HEK293T (cell line): ENCODE results near the gene FAM171A1.

Source experiments
- ARNT ChIP-seq: fragments of 450-650 bp; IDR thresholded peaks from 2 replicates; pipeline ENCODE4 v1.6.1; 2017; ENCODE audit warnings: mild to moderate bottlenecking
- BHLHE40 ChIP-seq: fragments of 450-650 bp; IDR thresholded peaks from 2 replicates; pipeline ENCODE4 v1.6.1; 2016; ENCODE audit warnings: mild to moderate bottlenecking, moderate library complexity, borderline replicate concordance
- FOXM1 ChIP-seq: fragments of 450-650 bp; IDR thresholded peaks from 2 replicates; pipeline ENCODE4 v1.6.1; 2017; ENCODE audit warnings: mild to moderate bottlenecking, borderline replicate concordance
- HDGF ChIP-seq: fragments of 450-650 bp; IDR thresholded peaks from 2 replicates; pipeline ENCODE4 v1.6.1; 2017; ENCODE audit warnings: antibody characterized with exemption, borderline replicate concordance
- SP1 ChIP-seq: fragments of 450-650 bp; IDR thresholded peaks from 2 replicates; pipeline ENCODE4 v1.6.1; 2017
- SUZ12 ChIP-seq: fragments of 450-650 bp; IDR thresholded peaks from 2 replicates; pipeline ENCODE4 v1.6.1; 2016; ENCODE audit warnings: mild to moderate bottlenecking
- TARDBP ChIP-seq: fragments of 450-650 bp; IDR thresholded peaks from 2 replicates; pipeline ENCODE4 v1.6.1; 2016
- ZNF384 ChIP-seq: fragments of 450-650 bp; IDR thresholded peaks from 2 replicates; pipeline ENCODE4 v1.6.1; 2016
- TF ChIP-seq, protein P1 (sequence below): fragments of 450-650 bp; IDR thresholded peaks from 2 replicates; pipeline ENCODE4 v1.6.1; 2016

DNA sequence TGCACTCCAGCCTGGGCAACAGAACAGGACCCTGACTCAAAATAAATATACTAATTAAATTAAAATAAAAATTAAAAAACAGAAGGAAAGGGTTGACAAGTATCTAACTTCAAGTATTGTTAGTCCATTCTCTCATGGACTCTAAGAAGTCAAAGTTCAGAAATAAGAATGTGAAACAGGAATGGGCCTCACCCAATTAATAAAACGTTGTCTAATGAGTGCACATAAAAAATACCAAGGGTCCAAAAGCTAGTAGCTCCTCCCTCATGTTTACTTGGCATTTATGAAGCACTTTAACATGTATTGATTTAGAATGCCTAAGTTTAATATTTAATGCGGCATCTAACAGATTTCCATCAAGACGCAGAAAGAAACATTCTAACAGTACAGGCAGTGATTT, 18.9 kb downstream of the FAM171A1 start:
- TF ChIP-seq FOXM1 (no peak), TARDBP (no peak), SP1 (no peak), ZNF384 (no peak), BHLHE40 (no peak), SUZ12 (no peak), HDGF (no peak), ARNT (no peak)
- TF ChIP-seq, protein P1, sequence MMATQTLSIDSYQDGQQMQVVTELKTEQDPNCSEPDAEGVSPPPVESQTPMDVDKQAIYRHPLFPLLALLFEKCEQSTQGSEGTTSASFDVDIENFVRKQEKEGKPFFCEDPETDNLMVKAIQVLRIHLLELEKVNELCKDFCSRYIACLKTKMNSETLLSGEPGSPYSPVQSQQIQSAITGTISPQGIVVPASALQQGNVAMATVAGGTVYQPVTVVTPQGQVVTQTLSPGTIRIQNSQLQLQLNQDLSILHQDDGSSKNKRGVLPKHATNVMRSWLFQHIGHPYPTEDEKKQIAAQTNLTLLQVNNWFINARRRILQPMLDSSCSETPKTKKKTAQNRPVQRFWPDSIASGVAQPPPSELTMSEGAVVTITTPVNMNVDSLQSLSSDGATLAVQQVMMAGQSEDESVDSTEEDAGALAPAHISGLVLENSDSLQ, result no peak
